K562 (cell line): ENCODE data around the gene CLCF1. TPM values are rescaled to one million over a fixed set of nuclear protein-coding genes. Genes with fewer than 3 reads are reported as not detected.

Experiments
- CCNT2 ChIP-seq: IDR thresholded peaks from 2 replicates; pipeline ENCODE4 v1.6.1; 2011; ENCODE audit warnings: borderline replicate concordance, low read depth, mild to moderate bottlenecking, moderate library complexity, mixed read lengths, low read length; ENCODE audit not compliant: insufficient read length; ENCODE audit errors: extremely low read depth
- CREM ChIP-seq: IDR thresholded peaks from 2 replicates; pipeline ENCODE4 v1.6.1; 2014; ENCODE audit warnings: antibody characterized with exemption, low read depth
- GATAD2A ChIP-seq: fragments of 450-650 bp; IDR thresholded peaks from 2 replicates; pipeline ENCODE4 v1.6.1; 2017
- KLF1 ChIP-seq: fragments of 450-650 bp; IDR thresholded peaks from 2 replicates; pipeline ENCODE4 v1.6.1; 2016; ENCODE audit warnings: missing genetic modification characterization, missing compliant biosample characterization
- MAFG ChIP-seq: fragments of 450-650 bp; conservative IDR thresholded peaks from 2 replicates; pipeline ENCODE4 v1.6.1; 2016; ENCODE audit warnings: missing genetic modification characterization, missing compliant biosample characterization
- PHF8 ChIP-seq: fragments of 200-600 bp; sonication (generic); IDR thresholded peaks from 2 replicates; pipeline ENCODE4 v1.6.1; 2012; ENCODE audit warnings: mixed run types, mild to moderate bottlenecking, inconsistent platforms, low read length, moderate library complexity, borderline replicate concordance
- POLR2G ChIP-seq: fragments of 200-400 bp; formaldehyde crosslinking; IDR thresholded peaks from 2 replicates; pipeline ENCODE4 v1.6.1; 2017; ENCODE audit warnings: low read depth, mild to moderate bottlenecking, antibody characterized with exemption, low read length, moderate library complexity
- RREB1 ChIP-seq: fragments of 250-450 bp; sonication (Bioruptor Pico); IDR thresholded peaks from 2 replicates; pipeline ENCODE4 v1.4.0; 2020
- SMAD1 ChIP-seq: fragments of 150-350 bp; IDR thresholded peaks from 2 replicates; pipeline ENCODE4 v1.6.1; 2014; ENCODE audit warnings: low read length, low read depth; ENCODE audit not compliant: partially characterized antibody
- SMARCA4 ChIP-seq: fragments of 450-650 bp; IDR thresholded peaks from 2 replicates; pipeline ENCODE4 v1.6.1; 2016
- VEZF1 ChIP-seq: fragments of 200-800 bp; sonication (Bioruptor generic); IDR thresholded peaks from 2 replicates; pipeline ENCODE4 v1.6.1; 2017; ENCODE audit warnings: missing genetic modification characterization, missing compliant biosample characterization
- WHSC1 ChIP-seq: IDR thresholded peaks from one replicate; pipeline ENCODE4 v1.6.1; 2012; ENCODE audit warnings: low read length, control low read depth, inconsistent platforms
- XRCC5 ChIP-seq: fragments of 200-400 bp; formaldehyde crosslinking; IDR thresholded peaks from 2 replicates; pipeline ENCODE4 v1.6.1; 2017; ENCODE audit warnings: low read depth, mild to moderate bottlenecking, low read length
- ZNF165 ChIP-seq: fragments of 250-450 bp; sonication (Bioruptor Pico); IDR thresholded peaks from 2 replicates; pipeline ENCODE4 v1.4.0; 2020; ENCODE audit warnings: borderline replicate concordance
- ZNF224 ChIP-seq: sonication (generic); formaldehyde crosslinking; IDR thresholded peaks from 2 replicates; pipeline ENCODE4 v1.8.0; 2022; ENCODE audit warnings: mild to moderate bottlenecking, missing genetic modification reagents
- ZNF280B ChIP-seq: fragments of 250-450 bp; sonication (Bioruptor Pico); IDR thresholded peaks from 2 replicates; pipeline ENCODE4 v1.5.1; 2021; ENCODE audit warnings: mild to moderate bottlenecking
- ZNF408 ChIP-seq: fragments of 250-450 bp; sonication (Bioruptor Pico); IDR thresholded peaks from 2 replicates; pipeline ENCODE4 v1.4.0; 2020; ENCODE audit warnings: low read depth, mild to moderate bottlenecking, moderate library complexity
- ZNF583 ChIP-seq: fragments of 250-450 bp; sonication (Bioruptor Pico); IDR thresholded peaks from 2 replicates; pipeline ENCODE4 v1.4.0; 2020
- ZSCAN32 ChIP-seq: fragments of 450-650 bp; formaldehyde crosslinking; IDR thresholded peaks from 2 replicates; pipeline ENCODE4 v1.4.0; 2020; ENCODE audit warnings: mild to moderate bottlenecking, moderate library complexity
- polyA plus RNA-seq, 8 experiments: library from polyadenylated mRNA; depleted of rRNA in 4 of 8; stranded (reverse) in 5 of 8; unstranded in 3 of 8; fragments of >200 nt; fragmentation: Nextera tagmentation in 2 of 8; fragmentation: Illumina TruSeq in 1 of 8; extraction: Ambion mirVana in 2 of 8; extraction: Trizol in 1 of 8; gene quantifications; 2 replicates each; pipeline versions ENCODE4 v1.2.1 to v1.2.3, GENCODE V29; 2011 to 2014; ENCODE audit warnings: inconsistent platforms in 1 of 8, missing spikeins in 1 of 8
- total RNA-seq, 7 experiments: library from RNA; depleted of rRNA in 6 of 7; stranded (reverse); fragments of >200 nt in 6 of 7; fragmentation: Illumina TruSeq in 2 of 7; extraction: Trizol in 2 of 7; gene quantifications; 2 replicates each; pipeline versions ENCODE4 v1.2.1 to v1.2.3, GENCODE V29; 2011 to 2021; ENCODE audit warnings: low replicate concordance in 1 of 7

Gene CLCF1
- total and polyA plus RNA-seq, 9 of the 15 experiments (the other 6 are each of a cell fraction or from before 2014, with no cell fraction given), result 0.49 to 5.8 (median 3.0) TPM

GRCh38 chr11:67379061-67380058, 6.0 kb upstream of the CLCF1 start (continued):
- TF ChIP-seq ZNF280B (CRISPR knock-in tag) (no peak), CREM (peak; percentile 46; the same call in 1 of the 2 replicates), KLF1 (tag) (peak; percentile 18; the same call in 1 of the 2 replicates), RREB1 (CRISPR knock-in tag) (peak; percentile 66; the same call in 1 of the 2 replicates), PHF8 (peak; percentile 25; the same call in 1 of the 2 replicates), WHSC1 (no peak), ZNF165 (CRISPR knock-in tag) (0 out of 2 replicates have a peak, but pooled peaks have one; percentile 18), SMAD1 (no peak), MAFG (tag) (peak; percentile 93), XRCC5 (0 out of 2 replicates have a peak, but pooled peaks have one; percentile 23), ZNF583 (CRISPR knock-in tag) (peak; percentile 74; the same call in 1 of the 2 replicates), ZNF408 (CRISPR knock-in tag) (no peak), GATAD2A (peak; percentile 86; the same call in 1 of the 2 replicates), ZSCAN32 (CRISPR knock-in tag) (0 out of 2 replicates have a peak, but pooled peaks have one; percentile 34), SMARCA4 (peak; percentile 86), ZNF224 (CRISPR knock-in tag) (no peak), CCNT2 (peak; percentile 62), POLR2G (peak; percentile 61), VEZF1 (CRISPR knock-in tag) (peak; percentile 52; the same call in 1 of the 2 replicates)
